ENCODE results near the gene ADH6. TPM values are rescaled to one million over a fixed set of nuclear protein-coding genes. Genes with fewer than 3 reads are reported as not detected.

ADH6 gene
- total RNA-seq, 1 experiment from 2014 or later: not detected

- H3K4me3 Mint-ChIP-seq: no peak overlapping the region
- Histone ChIP-seq H3K14ac (ENCODE audit: insufficient read depth, low read length) (no peak overlapping the region), H3K18ac (ENCODE audit: insufficient read length, low read depth, low read length) (no peak overlapping the region), H3K4me1 (ENCODE audit: insufficient read depth, low read length) (no peaks in the 10 kb centered on the region), H2BK12ac (ENCODE audit: insufficient read length, low read depth, low read length) (no peak overlapping the region), H3K23me2 (ENCODE audit: insufficient read length, low read depth, low read length, poor library complexity, severe bottlenecking) (no peaks in the 10 kb centered on the region), H3K27me3 (ENCODE audit: insufficient read depth, low read length) (no peaks in the 10 kb centered on the region), H3K56ac (ENCODE audit: insufficient read length, low read depth, low read length) (no peak overlapping the region), H4K5ac (ENCODE audit: insufficient read length, low read depth, low read length) (no peak overlapping the region), H2AK5ac (ENCODE audit: insufficient read length, low read length) (no peak overlapping the region), H4K8ac (replicated peaks; ENCODE audit: insufficient read length, low read depth, low read length) (no peak overlapping the region), H4K20me1 (ENCODE audit: control insufficient read depth, insufficient read depth, insufficient read length) (no peaks in the 10 kb centered on the region), H2BK5ac (ENCODE audit: insufficient read length, low read length) (no peak overlapping the region), H3K9me3 (ENCODE audit: control insufficient read depth, low read depth, low read length) (no peaks in the 10 kb centered on the region), H2AFZ (ENCODE audit: low read length) (no peak overlapping the region), H3K4me2 (ENCODE audit: insufficient read depth, insufficient read length, low read length) (no peak overlapping the region), H3K79me1 (ENCODE audit: insufficient read depth, low read depth, low read length, poor library complexity, severe bottlenecking) (no peaks in the 10 kb centered on the region), H2BK120ac (ENCODE audit: low read depth, low read length, poor library complexity, severe bottlenecking) (no peak overlapping the region), H3K23ac (ENCODE audit: insufficient read length, low read depth, low read length) (no peak overlapping the region), H3K79me2 (ENCODE audit: insufficient read depth, low read length) (no peaks in the 10 kb centered on the region), H4K91ac (ENCODE audit: insufficient read length, low read depth, low read length) (no peak overlapping the region), H3T11ph (ENCODE audit: low read length) (no peak overlapping the region), H3K4ac (ENCODE audit: low read depth, low read length) (no peak overlapping the region), H3K27ac (ENCODE audit: insufficient read length, low read depth, low read length) (no peak overlapping the region), H2BK15ac (ENCODE audit: low read depth, low read length) (no peak overlapping the region), H2BK20ac (ENCODE audit: low read depth, low read length, poor library complexity, severe bottlenecking) (no peak overlapping the region), H3K9ac (ENCODE audit: extremely low read depth, insufficient read length, low read length) (no peak overlapping the region)
- peaks cover 19 to 20% of the 10 kb centered on the region in 2 experiments for H3K4me1 Mint-ChIP-seq
- DNase-seq: no peak
- no peaks in the 10 kb centered on the region for H3K36me3 Mint-ChIP-seq (ENCODE audit: insufficient read depth in 1 of 3, low read depth in 3 of 3)
- no peak for TF ChIP-seq CTCF (conservative IDR thresholded peaks at IDR 0.05)
- no peak overlapping the region for H3K27ac Mint-ChIP-seq
- no peaks in the 10 kb centered on the region for H3K27me3 Mint-ChIP-seq (ENCODE audit: low read depth)
- no peaks in the 10 kb centered on the region for H3K9me3 Mint-ChIP-seq
Observed at GRCh38 chr4:99210789-99211188, 8.3 kb downstream of the ADH6 start.

Data from H9 (cell line).